ENCODE results near the gene KLF11. TPM values are rescaled to one million over a fixed set of nuclear protein-coding genes. Genes with fewer than 3 reads are reported as not detected.

The KLF11 gene
- total and polyA plus RNA-seq, 2 of the 8 experiments (the other 6 are each of a cell fraction or from before 2014, with no cell fraction given), result 6.4 to 10.1 TPM

DNA sequence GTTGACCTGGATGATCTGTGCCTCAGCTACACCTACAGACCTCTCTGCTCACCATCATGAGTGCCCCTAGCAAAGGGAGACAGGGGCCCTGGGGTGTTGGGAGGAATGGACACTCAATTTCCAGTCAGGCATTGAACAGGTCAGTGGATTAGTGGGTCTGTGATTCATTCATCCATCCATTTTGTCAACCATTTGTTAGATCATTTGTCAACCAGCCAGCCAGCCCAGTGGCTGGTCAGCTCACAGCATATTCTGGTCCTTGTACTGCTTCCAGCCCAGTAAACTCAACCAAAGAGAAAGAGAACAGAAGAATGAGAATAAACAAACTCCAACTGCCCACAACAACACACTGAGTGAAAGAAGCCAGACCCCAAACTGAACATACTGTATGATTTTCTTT is 4.6 kb upstream of the KLF11 start (continued):
- TF ChIP-seq CHD7 (IDR thresholded peaks at IDR 0.05; ENCODE audit: insufficient replicate concordance, low read length), result no peak
- no peak for TF ChIP-seq TAF1 (IDR thresholded peaks at IDR 0.05; ENCODE audit: low read depth, low read length)
- TF ChIP-seq CEBPB (IDR thresholded peaks at IDR 0.05; ENCODE audit: low read depth, low read length), result no peak
- no peak for TF ChIP-seq TCF12 (IDR thresholded peaks at IDR 0.05; ENCODE audit: low read depth, low read length)
- TF ChIP-seq EGR1 (IDR thresholded peaks at IDR 0.05; ENCODE audit: borderline replicate concordance, low read depth, low read length), result no peak
- TF ChIP-seq KDM4A (IDR thresholded peaks at IDR 0.05; ENCODE audit: low read depth, low read length, severe bottlenecking), result no peak
- no peak for TF ChIP-seq CTBP2 (IDR thresholded peaks at IDR 0.05; ENCODE audit: borderline replicate concordance, insufficient read depth, insufficient read length, low read length)
- no peak for TF ChIP-seq SP4 (IDR thresholded peaks at IDR 0.05; ENCODE audit: low read length)
- no peak for TF ChIP-seq GABPA (IDR thresholded peaks at IDR 0.05; ENCODE audit: borderline replicate concordance, insufficient read depth, low read length)
- TF ChIP-seq, protein P1, sequence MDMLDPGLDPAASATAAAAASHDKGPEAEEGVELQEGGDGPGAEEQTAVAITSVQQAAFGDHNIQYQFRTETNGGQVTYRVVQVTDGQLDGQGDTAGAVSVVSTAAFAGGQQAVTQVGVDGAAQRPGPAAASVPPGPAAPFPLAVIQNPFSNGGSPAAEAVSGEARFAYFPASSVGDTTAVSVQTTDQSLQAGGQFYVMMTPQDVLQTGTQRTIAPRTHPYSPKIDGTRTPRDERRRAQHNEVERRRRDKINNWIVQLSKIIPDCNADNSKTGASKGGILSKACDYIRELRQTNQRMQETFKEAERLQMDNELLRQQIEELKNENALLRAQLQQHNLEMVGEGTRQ (IDR thresholded peaks at IDR 0.05; ENCODE audit: low read length), result no peak
- no peak for TF ChIP-seq SP1 (IDR thresholded peaks at IDR 0.05; ENCODE audit: low read depth, low read length)
